LNCAP (cell line): ENCODE measurements around the gene CD34.

ENCODE experiments used
- TF ChIP-seq, protein P1 (sequence below): fragments of 450-650 bp; IDR thresholded peaks from 2 replicates; pipeline ENCODE4 v1.5.1; 2017; ENCODE audit warnings: mild to moderate bottlenecking

CD34 gene

GRCh38 chr1:207868251-207868773 is 42.6 kb downstream of the CD34 start:
- TF ChIP-seq, protein P1, sequence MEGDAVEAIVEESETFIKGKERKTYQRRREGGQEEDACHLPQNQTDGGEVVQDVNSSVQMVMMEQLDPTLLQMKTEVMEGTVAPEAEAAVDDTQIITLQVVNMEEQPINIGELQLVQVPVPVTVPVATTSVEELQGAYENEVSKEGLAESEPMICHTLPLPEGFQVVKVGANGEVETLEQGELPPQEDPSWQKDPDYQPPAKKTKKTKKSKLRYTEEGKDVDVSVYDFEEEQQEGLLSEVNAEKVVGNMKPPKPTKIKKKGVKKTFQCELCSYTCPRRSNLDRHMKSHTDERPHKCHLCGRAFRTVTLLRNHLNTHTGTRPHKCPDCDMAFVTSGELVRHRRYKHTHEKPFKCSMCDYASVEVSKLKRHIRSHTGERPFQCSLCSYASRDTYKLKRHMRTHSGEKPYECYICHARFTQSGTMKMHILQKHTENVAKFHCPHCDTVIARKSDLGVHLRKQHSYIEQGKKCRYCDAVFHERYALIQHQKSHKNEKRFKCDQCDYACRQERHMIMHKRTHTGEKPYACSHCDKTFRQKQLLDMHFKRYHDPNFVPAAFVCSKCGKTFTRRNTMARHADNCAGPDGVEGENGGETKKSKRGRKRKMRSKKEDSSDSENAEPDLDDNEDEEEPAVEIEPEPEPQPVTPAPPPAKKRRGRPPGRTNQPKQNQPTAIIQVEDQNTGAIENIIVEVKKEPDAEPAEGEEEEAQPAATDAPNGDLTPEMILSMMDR, result no peak

GRCh38 chr1:207867136-207868109 is 43.5 kb downstream of the CD34 start:
- TF ChIP-seq, protein P1, result no peak

DNA sequence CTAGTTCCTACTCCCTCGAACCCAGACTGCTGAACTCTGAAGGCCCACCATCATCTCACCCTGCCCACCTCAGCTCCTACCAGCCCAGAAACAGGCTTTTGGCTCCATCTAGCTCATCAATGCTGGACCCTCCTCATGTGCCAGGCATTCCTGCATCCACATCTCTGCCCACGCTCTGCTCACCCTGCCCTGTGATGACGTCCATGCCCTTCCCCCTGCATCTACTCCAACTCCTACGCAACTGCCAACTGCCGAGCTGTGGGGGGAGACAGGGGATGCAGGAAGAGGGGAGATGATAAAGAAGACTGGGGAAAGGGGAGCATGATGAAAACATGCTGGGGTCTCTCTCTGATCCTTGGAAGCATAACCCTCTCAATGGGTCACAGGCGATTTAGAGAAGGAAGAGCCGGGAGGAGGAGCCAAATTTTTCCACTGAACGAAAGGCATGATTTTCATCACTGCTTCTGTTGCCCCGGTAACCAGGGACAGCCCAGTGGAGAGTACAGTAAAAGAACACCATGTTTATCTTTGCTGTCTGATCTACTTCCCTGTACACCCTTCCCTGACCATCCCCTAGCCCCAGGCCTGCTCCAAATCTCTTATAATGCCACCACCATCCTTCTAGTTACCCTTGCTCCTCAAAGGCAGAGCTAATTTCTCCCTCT is 44.3 kb downstream of the CD34 start:
- TF ChIP-seq, protein P1, result no peak

- TF ChIP-seq, protein P1, result no peak
These were observed 46.9 kb downstream of the CD34 start for GRCh38 chr1:207863893-207864535.

GRCh38 chr1:207862241-207862787 is 48.6 kb downstream of the CD34 start:
- TF ChIP-seq, protein P1, result no peak

GRCh38 chr1:207861442-207862177 is 49.3 kb downstream of the CD34 start:
- TF ChIP-seq, protein P1, result no peak
